Prostate gland (tissue), 2 donors: ENCODE results near the gene ADAMTS10.
"Not testable (repeated sequence)": the region's sequence is repeated elsewhere in the genome, so short reads cannot be mapped to it uniquely, and the experiment has no call there.

ENCODE experiments used
- CTCF ChIP-seq, 4 experiments: fragments of 200-600 bp in 2 of 4; fragments of 450-650 bp in 2 of 4; sonication (generic) in 2 of 4; IDR thresholded peaks; 1 replicate in 3 of 4; 2 replicates in 1 of 4; pipeline ENCODE4 v1.5.1; 2016 to 2019; ENCODE audit warnings: antibody characterized with exemption in 4 of 4, mild to moderate bottlenecking in 2 of 4, moderate library complexity in 2 of 4
- POLR2A ChIP-seq: fragments of 450-650 bp; IDR thresholded peaks from one replicate; pipeline ENCODE4 v1.6.1; 2016; ENCODE audit warnings: antibody characterized with exemption, mild to moderate bottlenecking
- POLR2AphosphoS5 ChIP-seq: sonication (generic); formaldehyde crosslinking; IDR thresholded peaks from one replicate; pipeline ENCODE4 v1.6.1; 2017; ENCODE audit warnings: antibody characterized with exemption

- not testable (repeated sequence) for TF ChIP-seq CTCF (IDR thresholded peaks at IDR 0.05); POLR2A; POLR2AphosphoS5
Measured at GRCh38 chr19:8564866-8565265, 45.6 kb downstream of the ADAMTS10 start.
